Liver (tissue), 2 donors: ENCODE data around the gene VEGFB.

ENCODE experiments used
- CTCF ChIP-seq: fragments of 150-350 bp; IDR thresholded peaks from 2 replicates; pipeline ENCODE4 v1.5.1; 2017; ENCODE audit warnings: improper control_type of control experiment, low read depth, low read length; ENCODE audit not compliant: missing input control
- FOXA1 ChIP-seq: IDR thresholded peaks from 2 replicates; pipeline ENCODE4 v1.6.1; 2016; ENCODE audit warnings: antibody characterized with exemption
- TF ChIP-seq, protein P1 (sequence below): IDR thresholded peaks from 2 replicates; pipeline ENCODE4 v1.6.1; 2016; ENCODE audit warnings: antibody characterized with exemption, mild to moderate bottlenecking
- donor health status: healthy.

GRCh38 chr11:64286801-64287159 lies 52.4 kb downstream of the VEGFB start:
- TF ChIP-seq, protein P1, sequence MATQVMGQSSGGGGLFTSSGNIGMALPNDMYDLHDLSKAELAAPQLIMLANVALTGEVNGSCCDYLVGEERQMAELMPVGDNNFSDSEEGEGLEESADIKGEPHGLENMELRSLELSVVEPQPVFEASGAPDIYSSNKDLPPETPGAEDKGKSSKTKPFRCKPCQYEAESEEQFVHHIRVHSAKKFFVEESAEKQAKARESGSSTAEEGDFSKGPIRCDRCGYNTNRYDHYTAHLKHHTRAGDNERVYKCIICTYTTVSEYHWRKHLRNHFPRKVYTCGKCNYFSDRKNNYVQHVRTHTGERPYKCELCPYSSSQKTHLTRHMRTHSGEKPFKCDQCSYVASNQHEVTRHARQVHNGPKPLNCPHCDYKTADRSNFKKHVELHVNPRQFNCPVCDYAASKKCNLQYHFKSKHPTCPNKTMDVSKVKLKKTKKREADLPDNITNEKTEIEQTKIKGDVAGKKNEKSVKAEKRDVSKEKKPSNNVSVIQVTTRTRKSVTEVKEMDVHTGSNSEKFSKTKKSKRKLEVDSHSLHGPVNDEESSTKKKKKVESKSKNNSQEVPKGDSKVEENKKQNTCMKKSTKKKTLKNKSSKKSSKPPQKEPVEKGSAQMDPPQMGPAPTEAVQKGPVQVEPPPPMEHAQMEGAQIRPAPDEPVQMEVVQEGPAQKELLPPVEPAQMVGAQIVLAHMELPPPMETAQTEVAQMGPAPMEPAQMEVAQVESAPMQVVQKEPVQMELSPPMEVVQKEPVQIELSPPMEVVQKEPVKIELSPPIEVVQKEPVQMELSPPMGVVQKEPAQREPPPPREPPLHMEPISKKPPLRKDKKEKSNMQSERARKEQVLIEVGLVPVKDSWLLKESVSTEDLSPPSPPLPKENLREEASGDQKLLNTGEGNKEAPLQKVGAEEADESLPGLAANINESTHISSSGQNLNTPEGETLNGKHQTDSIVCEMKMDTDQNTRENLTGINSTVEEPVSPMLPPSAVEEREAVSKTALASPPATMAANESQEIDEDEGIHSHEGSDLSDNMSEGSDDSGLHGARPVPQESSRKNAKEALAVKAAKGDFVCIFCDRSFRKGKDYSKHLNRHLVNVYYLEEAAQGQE = no peak
- TF ChIP-seq FOXA1 (no peak), CTCF (no peak)
